HEK293T (cell line): Measurements from ENCODE around the gene CCRL2.

Experiments
- CTCF ChIA-PET: fragments of 350-600 bp; formaldehyde crosslinking; extraction: SDS; loops from one replicate; lab custom pipeline; 2021; ENCODE audit warnings: antibody characterized with exemption, inconsistent platforms; lab: Yijun Ruan, JAX
- POLR2A ChIA-PET: fragments of 350-600 bp; formaldehyde crosslinking; extraction: SDS; loops from one replicate; lab custom pipeline; 2020; ENCODE audit warnings: antibody characterized with exemption, inconsistent platforms; lab: Yijun Ruan, JAX
- DNase-seq: peaks from one replicate; pipeline ENCODE4 v3.0.0; 2012; ENCODE audit warnings: mixed read lengths; ENCODE audit errors: extremely low spot score
- ARNT ChIP-seq: fragments of 450-650 bp; IDR thresholded peaks from 2 replicates; pipeline ENCODE4 v1.6.1; 2017; ENCODE audit warnings: mild to moderate bottlenecking
- BHLHE40 ChIP-seq: fragments of 450-650 bp; IDR thresholded peaks from 2 replicates; pipeline ENCODE4 v1.6.1; 2016; ENCODE audit warnings: mild to moderate bottlenecking, moderate library complexity, borderline replicate concordance
- CTBP1 ChIP-seq: fragments of 450-650 bp; IDR thresholded peaks from 2 replicates; pipeline ENCODE4 v1.6.1; 2016; ENCODE audit warnings: borderline replicate concordance
- ELF4 ChIP-seq: fragments of 450-650 bp; IDR thresholded peaks from 2 replicates; pipeline ENCODE4 v1.6.1; 2017; ENCODE audit warnings: antibody characterized with exemption
- FOXA1 ChIP-seq: fragments of 450-650 bp; IDR thresholded peaks from 2 replicates; pipeline ENCODE4 v1.6.1; 2016; ENCODE audit warnings: mild to moderate bottlenecking
- FOXK2 ChIP-seq: fragments of 450-650 bp; IDR thresholded peaks from 2 replicates; pipeline ENCODE4 v1.6.1; 2016; ENCODE audit warnings: mild to moderate bottlenecking
- FOXM1 ChIP-seq: fragments of 450-650 bp; IDR thresholded peaks from 2 replicates; pipeline ENCODE4 v1.6.1; 2017; ENCODE audit warnings: mild to moderate bottlenecking, borderline replicate concordance
- HDGF ChIP-seq: fragments of 450-650 bp; IDR thresholded peaks from 2 replicates; pipeline ENCODE4 v1.6.1; 2017; ENCODE audit warnings: antibody characterized with exemption, borderline replicate concordance
- L3MBTL2 ChIP-seq: fragments of 450-650 bp; conservative IDR thresholded peaks from 2 replicates; pipeline ENCODE4 v1.6.1; 2016; ENCODE audit warnings: mild to moderate bottlenecking
- LEF1 ChIP-seq: fragments of 450-650 bp; IDR thresholded peaks from 2 replicates; pipeline ENCODE4 v1.6.1; 2017; ENCODE audit warnings: mild to moderate bottlenecking, borderline replicate concordance
- NFRKB ChIP-seq: fragments of 450-650 bp; IDR thresholded peaks from 2 replicates; pipeline ENCODE4 v1.6.1; 2016; ENCODE audit warnings: mild to moderate bottlenecking, moderate library complexity
- SP1 ChIP-seq: fragments of 450-650 bp; IDR thresholded peaks from 2 replicates; pipeline ENCODE4 v1.6.1; 2017
- SUZ12 ChIP-seq: fragments of 450-650 bp; IDR thresholded peaks from 2 replicates; pipeline ENCODE4 v1.6.1; 2016; ENCODE audit warnings: mild to moderate bottlenecking
- TARDBP ChIP-seq: fragments of 450-650 bp; IDR thresholded peaks from 2 replicates; pipeline ENCODE4 v1.6.1; 2016
- ZNF384 ChIP-seq: fragments of 450-650 bp; IDR thresholded peaks from 2 replicates; pipeline ENCODE4 v1.6.1; 2016
- TF ChIP-seq, protein P1 (sequence below): fragments of 450-650 bp; IDR thresholded peaks from 2 replicates; pipeline ENCODE4 v1.6.1; 2016

CCRL2 gene, protein sequence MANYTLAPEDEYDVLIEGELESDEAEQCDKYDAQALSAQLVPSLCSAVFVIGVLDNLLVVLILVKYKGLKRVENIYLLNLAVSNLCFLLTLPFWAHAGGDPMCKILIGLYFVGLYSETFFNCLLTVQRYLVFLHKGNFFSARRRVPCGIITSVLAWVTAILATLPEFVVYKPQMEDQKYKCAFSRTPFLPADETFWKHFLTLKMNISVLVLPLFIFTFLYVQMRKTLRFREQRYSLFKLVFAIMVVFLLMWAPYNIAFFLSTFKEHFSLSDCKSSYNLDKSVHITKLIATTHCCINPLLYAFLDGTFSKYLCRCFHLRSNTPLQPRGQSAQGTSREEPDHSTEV

GRCh38 chr3:46406788-46407611 is at the start of gene CCRL2, which contains the start of gene CCR5AS:
Gene CCRL2, plus strand, starts transcription at chr3:46407259. Its CDS starts 821 bp downstream, at chr3:46408080.
Gene CCR5AS, minus strand, starts transcription at chr3:46407066.
- CTCF ChIA-PET = no interaction called here
- DNase-seq = no peak
- POLR2A ChIA-PET = no interaction called here
- no peak for TF ChIP-seq NFRKB
- TF ChIP-seq L3MBTL2 = no peak
- no peak for TF ChIP-seq ELF4
- TF ChIP-seq BHLHE40 = no peak
- no peak for TF ChIP-seq SP1
- TF ChIP-seq ARNT = no peak
- TF ChIP-seq, protein P1, sequence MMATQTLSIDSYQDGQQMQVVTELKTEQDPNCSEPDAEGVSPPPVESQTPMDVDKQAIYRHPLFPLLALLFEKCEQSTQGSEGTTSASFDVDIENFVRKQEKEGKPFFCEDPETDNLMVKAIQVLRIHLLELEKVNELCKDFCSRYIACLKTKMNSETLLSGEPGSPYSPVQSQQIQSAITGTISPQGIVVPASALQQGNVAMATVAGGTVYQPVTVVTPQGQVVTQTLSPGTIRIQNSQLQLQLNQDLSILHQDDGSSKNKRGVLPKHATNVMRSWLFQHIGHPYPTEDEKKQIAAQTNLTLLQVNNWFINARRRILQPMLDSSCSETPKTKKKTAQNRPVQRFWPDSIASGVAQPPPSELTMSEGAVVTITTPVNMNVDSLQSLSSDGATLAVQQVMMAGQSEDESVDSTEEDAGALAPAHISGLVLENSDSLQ = no peak
- TF ChIP-seq ZNF384 = no peak
- no peak for TF ChIP-seq LEF1
- no peak for TF ChIP-seq HDGF
- no peak for TF ChIP-seq SUZ12
- TF ChIP-seq CTBP1 = no peak
- no peak for TF ChIP-seq FOXM1

- ChIA-PET CTCF (no interaction called here), POLR2A (no interaction called here)
- TF ChIP-seq TARDBP = no peak
- no peak for TF ChIP-seq NFRKB
- DNase-seq = no peak
Observed at GRCh38 chr3:46358466-46358865, 48.6 kb upstream of the CCRL2 start.

DNA sequence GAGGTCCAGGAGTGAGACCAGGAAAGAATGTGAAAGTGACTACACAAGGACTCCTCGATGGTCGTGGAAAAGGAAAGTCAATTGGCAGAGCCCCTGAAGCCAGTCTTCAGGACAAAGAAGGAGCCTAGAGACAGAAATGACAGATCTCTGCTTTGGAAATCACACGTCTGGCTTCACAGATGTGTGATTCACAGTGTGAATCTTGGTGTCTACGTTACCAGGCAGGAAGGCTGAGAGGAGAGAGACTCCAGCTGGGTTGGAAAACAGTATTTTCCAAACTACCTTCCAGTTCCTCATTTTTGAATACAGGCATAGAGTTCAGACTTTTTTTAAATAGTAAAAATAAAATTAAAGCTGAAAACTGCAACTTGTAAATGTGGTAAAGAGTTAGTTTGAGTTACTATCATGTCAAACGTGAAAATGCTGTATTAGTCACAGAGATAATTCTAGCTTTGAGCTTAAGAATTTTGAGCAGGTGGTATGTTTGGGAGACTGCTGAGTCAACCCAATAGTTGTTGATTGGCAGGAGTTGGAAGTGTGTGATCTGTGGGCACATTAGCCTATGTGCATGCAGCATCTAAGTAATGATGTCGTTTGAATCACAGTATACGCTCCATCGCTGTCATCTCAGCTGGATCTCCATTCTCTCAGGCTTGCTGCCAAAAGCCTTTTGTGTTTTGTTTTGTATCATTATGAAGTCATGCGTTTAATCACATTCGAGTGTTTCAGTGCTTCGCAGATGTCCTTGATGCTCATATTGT is 47.1 kb upstream of the CCRL2 start:
- ChIA-PET CTCF (interaction anchor here (0.6 kb wide), 1 partner anchor 10 kb away, joined by 3 read pairs; no protein-coding TSS in a partner anchor), POLR2A (no interaction called here)
- no peak for DNase-seq
- TF ChIP-seq, protein P1 = no peak
- TF ChIP-seq ZNF384 (no peak), FOXK2 (no peak), CTBP1 (no peak), FOXA1 (no peak), L3MBTL2 (no peak), NFRKB (no peak), ARNT (no peak), SUZ12 (no peak), FOXM1 (no peak), BHLHE40 (no peak), TARDBP (no peak), LEF1 (no peak), SP1 (no peak), ELF4 (no peak), HDGF (no peak)

DNA sequence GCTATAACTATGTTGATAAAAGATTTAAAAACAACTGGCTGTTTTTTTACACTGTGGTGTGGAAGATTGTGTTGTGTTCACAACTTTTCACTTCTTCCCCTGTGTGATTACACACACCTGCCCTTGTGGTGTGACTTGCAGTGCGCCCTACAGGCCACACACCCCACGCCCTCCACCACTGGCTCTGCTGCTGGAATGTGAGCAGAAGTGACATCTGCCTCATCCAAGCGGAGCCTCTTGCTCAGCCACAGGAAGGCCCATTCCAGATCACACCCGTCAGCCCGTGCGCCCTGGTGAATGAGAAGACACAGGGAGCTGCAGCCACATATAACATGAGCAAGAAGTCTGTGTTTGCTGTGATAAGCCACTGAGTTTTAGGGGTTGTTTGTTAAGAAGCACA is 46.2 kb upstream of the CCRL2 start:
- TF ChIP-seq, protein P1 = no peak
- TF ChIP-seq CTBP1 = no peak
- ChIA-PET CTCF (no interaction called here), POLR2A (no interaction called here)
- no peak for DNase-seq

DNA sequence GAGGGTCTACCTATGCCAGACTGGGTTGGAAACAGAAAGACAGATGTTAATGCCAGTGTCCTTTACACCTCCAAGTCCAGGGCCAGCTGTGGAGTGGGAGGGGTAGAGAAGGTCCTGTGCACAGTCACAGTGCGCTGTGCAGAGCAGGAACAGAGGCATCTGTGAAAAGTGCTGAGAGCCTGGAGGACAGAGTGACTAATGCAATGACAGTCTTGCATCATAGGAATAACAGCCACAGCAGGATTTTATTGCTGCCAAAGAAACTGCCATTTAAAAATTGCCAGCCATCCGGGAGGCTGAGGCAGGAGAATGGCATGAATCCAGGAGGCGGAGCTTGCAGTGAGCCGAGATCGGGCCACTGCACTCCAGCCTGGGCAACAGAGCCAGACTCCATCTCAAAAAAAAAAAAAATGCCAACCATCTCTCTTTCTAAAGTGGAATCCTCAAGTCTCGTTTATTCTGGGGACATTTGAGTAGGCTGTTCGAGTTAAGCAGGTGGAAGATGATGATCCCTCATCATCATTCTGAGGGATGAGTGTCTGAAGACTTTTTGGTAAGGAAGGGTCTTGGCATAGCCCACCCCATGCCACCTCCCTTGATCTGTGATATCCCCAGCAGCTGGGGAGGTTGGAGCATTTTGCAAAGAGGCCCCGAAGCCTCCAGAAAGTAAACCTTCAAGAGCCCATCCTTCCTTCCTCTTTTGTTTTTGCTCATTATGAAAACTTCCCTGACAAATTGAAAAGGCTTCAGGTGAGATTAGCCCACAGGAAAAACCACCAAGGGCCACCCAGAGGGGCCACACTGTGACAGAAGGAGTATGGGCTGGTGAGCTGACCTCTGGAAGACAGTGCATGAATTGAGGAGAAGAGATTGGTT is 45.4 kb upstream of the CCRL2 start:
- no peak for DNase-seq
- TF ChIP-seq FOXA1 = no peak
- TF ChIP-seq HDGF = no peak
- no peak for TF ChIP-seq NFRKB
- no peak for TF ChIP-seq TARDBP
- TF ChIP-seq SP1 = no peak
- no peak for TF ChIP-seq ELF4
- no peak for TF ChIP-seq SUZ12
- TF ChIP-seq, protein P1 = no peak
- TF ChIP-seq ARNT = no peak
- no peak for TF ChIP-seq ZNF384
- no peak for TF ChIP-seq LEF1
- TF ChIP-seq BHLHE40 = no peak
- TF ChIP-seq FOXK2 = no peak
- ChIA-PET CTCF (no interaction called here), POLR2A (no interaction called here)
